Trophoblast cell (in vitro differentiated cells and primary cell): ENCODE data around the gene SLC22A8. TPM values are rescaled to one million over a fixed set of nuclear protein-coding genes. Genes with fewer than 3 reads are reported as not detected.
"Not testable (repeated sequence)": the region's sequence is repeated elsewhere in the genome, so short reads cannot be mapped to it uniquely, and the experiment has no call there.

Experiments used
- DNase-seq, 2 donors: peaks; one replicate each; pipeline ENCODE4 v3.0.0-alpha.2; 2016
- H2AFZ ChIP-seq: 2 replicates; pipeline ENCODE4 v1.6.1; 2013; ENCODE audit warnings: low read length, moderate library complexity, mild to moderate bottlenecking; ENCODE audit not compliant: insufficient read depth, poor library complexity
- H2AK5ac ChIP-seq: 2 replicates; pipeline ENCODE4 v1.6.1; 2013; ENCODE audit warnings: mild to moderate bottlenecking, low read length
- H2BK120ac ChIP-seq: 2 replicates; pipeline ENCODE4 v1.6.1; 2013; ENCODE audit warnings: low read length, mild to moderate bottlenecking, moderate library complexity; ENCODE audit not compliant: insufficient read depth, poor library complexity
- H2BK12ac ChIP-seq: 2 replicates; pipeline ENCODE4 v1.6.1; 2013; ENCODE audit warnings: mild to moderate bottlenecking, low read length, moderate library complexity
- H2BK5ac ChIP-seq: 2 replicates; pipeline ENCODE4 v1.6.1; 2013; ENCODE audit warnings: low read length, low read depth, moderate library complexity, mild to moderate bottlenecking; ENCODE audit not compliant: poor library complexity
- H3K14ac ChIP-seq: 2 replicates; pipeline ENCODE4 v1.6.1; 2013; ENCODE audit warnings: mild to moderate bottlenecking, low read length
- H3K18ac ChIP-seq: 2 replicates; pipeline ENCODE4 v1.6.1; 2013; ENCODE audit warnings: mild to moderate bottlenecking, low read length
- H3K23ac ChIP-seq: 2 replicates; pipeline ENCODE4 v1.6.1; 2013; ENCODE audit warnings: low read length
- H3K27ac ChIP-seq: 2 replicates; pipeline ENCODE4 v1.5.1; 2013; ENCODE audit warnings: low read depth, mild to moderate bottlenecking, inconsistent platforms, low read length, moderate library complexity
- H3K27me3 ChIP-seq: 2 replicates; pipeline ENCODE4 v1.6.1; 2013; ENCODE audit warnings: inconsistent platforms, mild to moderate bottlenecking, low read length, moderate library complexity; ENCODE audit not compliant: insufficient read depth
- H3K36me3 ChIP-seq, 2 experiments: 1 replicate in 1 of 2; 2 replicates in 1 of 2; pipeline ENCODE4 v1.6.1; 2013; ENCODE audit warnings: low read length in 2 of 2, mild to moderate bottlenecking in 2 of 2, moderate library complexity in 1 of 2; ENCODE audit not compliant: insufficient read depth in 2 of 2, control insufficient read depth in 1 of 2
- H3K4ac ChIP-seq: 2 replicates; pipeline ENCODE4 v1.6.1; 2013; ENCODE audit warnings: low read depth, mild to moderate bottlenecking, low read length, moderate library complexity
- H3K4me1 ChIP-seq, 2 experiments: 1 replicate in 1 of 2; 2 replicates in 1 of 2; pipeline ENCODE4 v1.6.1; 2013; ENCODE audit warnings: low read length in 2 of 2, mild to moderate bottlenecking in 2 of 2, moderate library complexity in 1 of 2; ENCODE audit not compliant: insufficient read depth in 2 of 2, control insufficient read depth in 1 of 2
- H3K4me2 ChIP-seq: 2 replicates; pipeline ENCODE4 v1.6.1; 2013; ENCODE audit warnings: inconsistent platforms, mild to moderate bottlenecking, low read length, moderate library complexity
- H3K4me3 ChIP-seq: 2 replicates; pipeline ENCODE4 v1.5.1; 2013; ENCODE audit warnings: mild to moderate bottlenecking, low read depth, low read length, inconsistent platforms
- H3K79me1 ChIP-seq: one replicate; pipeline ENCODE4 v1.6.1; 2013; ENCODE audit warnings: low read length
- H3K79me2 ChIP-seq: 2 replicates; pipeline ENCODE4 v1.6.1; 2013; ENCODE audit warnings: low read length, mild to moderate bottlenecking; ENCODE audit not compliant: control insufficient read depth, insufficient read depth, poor library complexity
- H3K9ac ChIP-seq: 2 replicates; pipeline ENCODE4 v1.6.1; 2013; ENCODE audit warnings: mild to moderate bottlenecking, low read length
- H3K9me3 ChIP-seq: 2 replicates; pipeline ENCODE4 v1.6.1; 2013; ENCODE audit warnings: low read depth, mild to moderate bottlenecking, control low read depth, inconsistent platforms, low read length; ENCODE audit not compliant: insufficient read depth
- H4K12ac ChIP-seq: 2 replicates; pipeline ENCODE4 v1.6.1; 2013; ENCODE audit warnings: low read depth, mild to moderate bottlenecking, low read length, moderate library complexity
- H4K8ac ChIP-seq: 2 replicates; pipeline ENCODE4 v1.6.1; 2013; ENCODE audit warnings: low read depth, mild to moderate bottlenecking, low read length, moderate library complexity
- H4K91ac ChIP-seq: one replicate; pipeline ENCODE4 v1.6.1; 2013; ENCODE audit warnings: low read depth, mild to moderate bottlenecking, low read length, moderate library complexity
- WGBS: extraction: QIAGEN DNeasy Blood & Tissue Kit; methylation state at CpG from one replicate; pipeline ENCODE4 v1.1.7; 2013; ENCODE audit warnings: missing lambda C conversion rate; ENCODE audit not compliant: insufficient read length, insufficient coverage; ENCODE audit errors: extremely low coverage; 5-methylcytosine and 5-hydroxymethylcytosine counted together
- polyA plus RNA-seq: library from polyadenylated mRNA; stranded (reverse); fragments of 200-250 nt; gene quantifications from 2 replicates; pipeline ENCODE4 v1.2.3, GENCODE V29; 2013

The SLC22A8 gene, protein sequence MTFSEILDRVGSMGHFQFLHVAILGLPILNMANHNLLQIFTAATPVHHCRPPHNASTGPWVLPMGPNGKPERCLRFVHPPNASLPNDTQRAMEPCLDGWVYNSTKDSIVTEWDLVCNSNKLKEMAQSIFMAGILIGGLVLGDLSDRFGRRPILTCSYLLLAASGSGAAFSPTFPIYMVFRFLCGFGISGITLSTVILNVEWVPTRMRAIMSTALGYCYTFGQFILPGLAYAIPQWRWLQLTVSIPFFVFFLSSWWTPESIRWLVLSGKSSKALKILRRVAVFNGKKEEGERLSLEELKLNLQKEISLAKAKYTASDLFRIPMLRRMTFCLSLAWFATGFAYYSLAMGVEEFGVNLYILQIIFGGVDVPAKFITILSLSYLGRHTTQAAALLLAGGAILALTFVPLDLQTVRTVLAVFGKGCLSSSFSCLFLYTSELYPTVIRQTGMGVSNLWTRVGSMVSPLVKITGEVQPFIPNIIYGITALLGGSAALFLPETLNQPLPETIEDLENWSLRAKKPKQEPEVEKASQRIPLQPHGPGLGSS
- polyA plus RNA-seq, result not detected in 2 replicates

DNA sequence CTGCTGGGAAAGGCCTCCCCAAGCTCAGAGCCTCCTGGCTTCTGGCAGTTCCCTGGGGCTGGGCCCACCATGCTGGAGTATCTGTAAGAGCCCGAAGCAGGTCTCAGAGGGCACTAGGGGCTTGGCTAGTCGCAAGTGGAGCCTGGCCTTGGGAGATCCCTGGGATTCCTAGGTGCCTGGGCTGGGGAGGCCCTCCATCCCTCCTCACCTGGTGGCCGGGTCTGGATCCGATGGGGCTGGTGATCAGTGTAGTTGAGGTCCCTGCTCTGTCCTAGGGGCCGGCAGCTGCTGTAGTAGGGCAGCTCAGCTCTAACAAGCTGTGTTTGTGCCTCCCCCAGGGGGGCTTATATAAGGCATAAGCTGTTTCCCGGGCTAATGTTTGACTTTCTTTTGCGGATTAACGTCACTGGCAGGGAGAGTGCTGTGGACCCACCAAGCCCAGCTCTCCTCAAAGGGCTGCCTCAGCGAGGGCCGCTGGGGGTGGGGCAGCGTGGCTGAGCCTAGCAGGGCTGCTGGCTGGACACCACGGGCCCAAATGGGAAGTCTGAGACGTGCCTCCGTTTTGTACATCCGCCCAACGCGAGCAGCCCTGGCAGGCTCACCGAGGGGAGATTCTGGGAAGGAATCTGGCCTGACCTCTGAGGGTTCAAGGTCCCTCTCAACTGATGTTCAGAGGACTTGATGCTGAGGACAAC, at the start of gene SLC22A8:
TSS of gene SLC22A8 (minus strand) at position 321 of the 695 bp plus-strand sequence. CDS start 883 bp downstream, outside the sequence.
- H3K9me3 ChIP-seq, result peaks cover 1% of the 10 kb centered on the region
- no peak within 1 kb of the TSS for H3K18ac ChIP-seq
- H3K36me3 ChIP-seq, result no peaks in the 10 kb centered on the region
- H2AK5ac ChIP-seq, result no peak within 1 kb of the TSS
- H3K4me1 ChIP-seq, result peaks cover 0 to 4% of the 10 kb centered on the region in 2 experiments
- no CpG with 5 or more reads among the region's 18 CpGs for WGBS
- no peak within 1 kb of the TSS for H4K12ac ChIP-seq
- H3K4me3 ChIP-seq, result no peak within 1 kb of the TSS
- no peak within 1 kb of the TSS for H3K23ac ChIP-seq
- H2BK5ac ChIP-seq, result no peak within 1 kb of the TSS
- H2AFZ ChIP-seq, result no peak within 1 kb of the TSS
- no peak within 1 kb of the TSS for H2BK120ac ChIP-seq
- H3K4ac ChIP-seq, result no peak within 1 kb of the TSS
- H3K27ac ChIP-seq, result no peak within 1 kb of the TSS
- H3K4me2 ChIP-seq, result no peak within 1 kb of the TSS
- H3K27me3 ChIP-seq, result no peaks in the 10 kb centered on the region
- DNase-seq, result no peak
- H3K9ac ChIP-seq, result no peak within 1 kb of the TSS
- no peaks in the 10 kb centered on the region for H3K79me2 ChIP-seq
- H3K14ac ChIP-seq, result no peak within 1 kb of the TSS
- H3K79me1 ChIP-seq, result no peaks in the 10 kb centered on the region
- no peak within 1 kb of the TSS for H4K8ac ChIP-seq
- H2BK12ac ChIP-seq, result no peak within 1 kb of the TSS
- H4K91ac ChIP-seq, result no peak within 1 kb of the TSS

DNA sequence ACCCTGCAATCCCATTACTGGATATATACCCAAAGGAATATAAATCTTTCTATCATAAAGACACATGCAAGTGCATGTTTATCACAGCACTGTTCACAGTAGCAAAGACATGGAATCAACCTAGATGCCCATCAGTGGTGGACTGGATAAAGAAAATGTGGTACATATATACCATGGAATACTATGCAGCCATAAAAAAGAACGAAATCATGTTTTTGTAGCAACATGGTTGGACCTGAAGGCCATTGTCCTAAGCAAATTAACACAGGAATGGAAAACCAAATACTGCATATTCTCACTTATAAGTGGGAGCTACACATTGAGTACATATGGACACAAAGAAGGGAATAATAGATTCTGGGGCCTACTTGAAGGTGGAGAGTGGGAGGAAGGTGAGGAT, 30.6 kb upstream of the SLC22A8 start:
- DNase-seq, H2BK12ac ChIP-seq, H3K14ac ChIP-seq, H3K9me3 ChIP-seq, H3K36me3 ChIP-seq, H3K4me3 ChIP-seq, H3K27me3 ChIP-seq, H4K12ac ChIP-seq, H3K4me1 ChIP-seq, H4K8ac ChIP-seq, H3K27ac ChIP-seq, H3K4me2 ChIP-seq, H3K9ac ChIP-seq, H3K18ac ChIP-seq, H3K79me1 ChIP-seq, H3K23ac ChIP-seq, H3K79me2 ChIP-seq, H2AFZ ChIP-seq, H2BK120ac ChIP-seq, H2BK5ac ChIP-seq, H2AK5ac ChIP-seq, H4K91ac ChIP-seq, H3K4ac ChIP-seq: not testable (repeated sequence)
- WGBS, result no CpG with 5 or more reads among the region's 1 CpG

DNA sequence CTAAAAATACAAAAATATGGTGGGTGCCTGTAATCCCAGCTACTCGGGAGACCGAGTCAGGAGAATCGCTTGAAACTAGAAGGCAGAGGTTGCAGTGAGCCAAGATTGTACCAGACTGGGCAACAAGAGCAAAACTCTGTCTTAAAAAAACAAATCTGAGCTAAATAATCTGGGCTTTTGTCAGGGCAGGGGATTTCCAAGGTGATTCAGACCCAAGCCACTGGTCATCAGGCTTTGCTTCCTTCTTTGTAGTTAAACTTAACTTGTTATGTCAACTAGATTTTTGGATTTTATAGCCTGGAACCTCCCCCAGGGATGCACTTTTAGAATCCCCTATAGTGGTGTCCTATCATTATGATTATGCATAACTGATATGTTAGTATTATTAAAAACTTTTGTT, 27.0 kb upstream of the SLC22A8 start:
- Histone ChIP-seq H3K27me3 (no peaks in the 10 kb centered on the region), H4K12ac (no peak overlapping the region), H2AFZ (no peak overlapping the region), H3K9me3 (peaks cover 4% of the 10 kb centered on the region), H2BK5ac (no peak overlapping the region), H3K18ac (no peak overlapping the region), H3K79me2 (no peaks in the 10 kb centered on the region), H3K23ac (no peak overlapping the region), H2BK120ac (no peak overlapping the region), H3K4me2 (no peak overlapping the region), H3K27ac (no peak overlapping the region), H2BK12ac (no peak overlapping the region), H3K14ac (no peak overlapping the region), H3K9ac (no peak overlapping the region), H3K79me1 (no peaks in the 10 kb centered on the region), H3K4ac (no peak overlapping the region), H3K4me3 (no peak overlapping the region), H4K91ac (no peak overlapping the region), H2AK5ac (no peak overlapping the region), H4K8ac (no peak overlapping the region), H3K4me1 (no peaks in the 10 kb centered on the region), H3K36me3 (no peaks in the 10 kb centered on the region)
- DNase-seq, result no peak
- no CpG with 5 or more reads among the region's 3 CpGs for WGBS

DNA sequence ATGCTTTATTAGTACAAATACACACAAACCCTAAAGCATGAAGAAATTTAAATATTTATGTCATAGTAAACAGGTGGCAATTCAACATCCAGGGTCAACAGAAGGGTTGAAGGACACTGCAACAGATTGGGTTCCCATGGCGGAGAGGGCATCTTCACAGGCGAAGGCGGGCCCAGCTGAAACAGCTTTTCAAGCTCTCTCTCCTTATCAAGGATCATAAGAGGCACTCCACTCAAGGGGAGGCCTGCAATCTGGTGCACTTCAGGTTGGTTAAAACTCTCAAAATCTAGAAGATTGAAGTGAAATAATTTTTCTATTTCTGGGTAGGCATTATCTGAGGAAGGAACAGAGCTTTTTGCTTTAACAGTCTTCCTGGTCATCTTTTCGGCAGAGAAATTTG, 16.8 kb upstream of the SLC22A8 start:
- Histone ChIP-seq H3K4me1 (no peaks in the 10 kb centered on the region), H3K18ac (no peak overlapping the region), H3K14ac (no peak overlapping the region), H2BK5ac (no peak overlapping the region), H2BK12ac (no peak overlapping the region), H3K9me3 (no peaks in the 10 kb centered on the region), H3K4me2 (no peak overlapping the region), H3K9ac (no peak overlapping the region), H3K23ac (no peak overlapping the region), H3K27me3 (no peaks in the 10 kb centered on the region), H3K36me3 (no peaks in the 10 kb centered on the region), H4K12ac (no peak overlapping the region), H3K4me3 (no peak overlapping the region), H3K4ac (no peak overlapping the region), H4K91ac (no peak overlapping the region), H4K8ac (no peak overlapping the region), H3K79me1 (no peaks in the 10 kb centered on the region), H2AFZ (no peak overlapping the region), H3K79me2 (no peaks in the 10 kb centered on the region), H3K27ac (no peak overlapping the region), H2BK120ac (no peak overlapping the region), H2AK5ac (no peak overlapping the region)
- DNase-seq, result no peak
- WGBS, result no CpG with 5 or more reads among the region's 4 CpGs
